ENCODE measurements around the gene TMEM255B.

TMEM255B gene

DNA sequence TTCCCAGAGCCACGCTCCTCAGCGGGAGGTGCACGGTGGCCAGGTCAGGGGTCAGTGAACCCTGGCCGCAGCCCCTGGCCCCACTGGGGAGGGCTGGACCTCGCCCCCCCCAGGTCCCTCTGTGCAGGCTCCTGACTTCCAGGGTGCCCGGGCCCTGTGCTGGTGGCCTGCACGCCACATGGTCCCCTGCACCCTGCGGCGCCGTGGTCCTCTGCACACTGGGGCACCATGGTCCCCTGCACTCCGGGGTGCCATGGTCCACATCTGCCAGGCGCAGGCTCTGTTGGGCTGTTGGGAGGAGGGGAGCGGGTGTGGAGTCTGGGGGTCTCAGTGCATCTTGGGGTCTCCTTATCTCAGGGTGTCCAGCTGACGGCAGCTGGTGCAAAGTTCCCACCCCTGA lies 23.3 kb upstream of the TMEM255B start:
- Histone ChIP-seq H3K27me3 (ENCODE audit: control insufficient read depth, insufficient read depth, low read length) (peaks cover under 1% of the 10 kb centered on the region; the same call in 1 of the 2 replicates), H3K9me3 (ENCODE audit: control insufficient read depth, insufficient read depth, low read depth, low read length) (peaks cover 8% of the 10 kb centered on the region), H3K36me3 (ENCODE audit: control insufficient read depth, insufficient read depth, low read length) (no peaks in the 10 kb centered on the region), H3K27ac (ENCODE audit: low read depth, low read length) (no peak overlapping the region), H3K9ac (ENCODE audit: low read length) (no peak overlapping the region), H3K4me3 (ENCODE audit: low read depth, low read length) (no peak overlapping the region), H3K4me1 (ENCODE audit: control insufficient read depth, insufficient read depth, low read length) (no peaks in the 10 kb centered on the region)

DNA sequence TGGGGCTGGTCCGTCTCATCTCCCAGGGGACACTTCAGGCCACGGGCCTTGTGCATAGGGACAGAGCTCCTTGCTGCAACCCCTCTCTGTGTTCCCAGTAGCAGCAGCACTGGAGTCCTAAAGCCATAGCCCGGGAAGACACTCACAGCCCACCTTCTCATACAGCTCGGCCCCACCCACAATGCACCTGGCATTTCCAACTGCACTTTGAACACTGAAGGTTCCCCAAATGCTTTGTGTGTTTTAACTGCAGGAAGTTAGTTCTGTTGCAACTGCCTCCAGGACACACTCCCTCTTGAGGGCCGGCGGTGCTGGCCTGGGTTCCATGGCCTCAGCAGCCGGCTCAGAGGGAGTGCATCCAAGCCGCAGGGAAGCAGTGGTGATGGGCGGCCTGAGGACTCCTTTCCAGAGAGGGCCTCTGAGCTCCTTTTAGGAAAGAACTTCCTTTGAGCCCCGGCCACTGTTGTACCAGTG lies 22.7 kb upstream of the TMEM255B start:
- no peak overlapping the region for H3K4me3 ChIP-seq (ENCODE audit: low read depth, low read length)
- no peaks in the 10 kb centered on the region; the same call in 1 of the 2 replicates for H3K27me3 ChIP-seq (ENCODE audit: control insufficient read depth, insufficient read depth, low read length)
- H3K9me3 ChIP-seq (ENCODE audit: control insufficient read depth, insufficient read depth, low read depth, low read length) = peaks cover 8% of the 10 kb centered on the region
- no peak overlapping the region for H3K9ac ChIP-seq (ENCODE audit: low read length)
- no peaks in the 10 kb centered on the region for H3K36me3 ChIP-seq (ENCODE audit: control insufficient read depth, insufficient read depth, low read length)
- no peak overlapping the region for H3K27ac ChIP-seq (ENCODE audit: low read depth, low read length)
- H3K4me1 ChIP-seq (ENCODE audit: control insufficient read depth, insufficient read depth, low read length) = no peaks in the 10 kb centered on the region

DNA sequence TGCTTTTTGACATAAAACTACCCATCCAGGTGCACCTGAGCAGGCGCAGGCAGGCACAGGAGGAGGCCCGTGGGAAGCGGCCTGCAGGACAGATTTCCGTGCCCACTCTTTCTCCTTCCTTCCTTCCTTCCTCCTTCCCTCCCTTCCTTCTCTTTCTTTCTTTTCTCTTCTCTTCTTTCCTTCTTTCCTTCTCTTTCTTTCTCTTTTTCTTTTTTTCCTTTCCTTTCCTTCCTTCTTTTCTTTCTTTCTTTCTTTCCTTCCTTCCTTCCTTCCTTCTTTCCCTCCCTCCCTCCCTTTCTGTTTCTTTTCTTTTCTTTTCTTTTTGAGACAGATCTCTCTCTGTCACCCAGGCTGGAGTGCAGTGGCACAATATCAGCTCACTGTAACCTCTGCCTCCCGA lies 21.2 kb upstream of the TMEM255B start:
- peaks cover 4% of the 10 kb centered on the region; the same call in 1 of the 2 replicates for H3K4me1 ChIP-seq (ENCODE audit: control insufficient read depth, insufficient read depth, low read length)
- H3K36me3 ChIP-seq (ENCODE audit: control insufficient read depth, insufficient read depth, low read length) = no peaks in the 10 kb centered on the region
- no peak overlapping the region for H3K27ac ChIP-seq (ENCODE audit: low read depth, low read length)
- H3K9me3 ChIP-seq (ENCODE audit: control insufficient read depth, insufficient read depth, low read depth, low read length) = peaks cover 8% of the 10 kb centered on the region
- no peak overlapping the region for H3K9ac ChIP-seq (ENCODE audit: low read length)
- H3K27me3 ChIP-seq (ENCODE audit: control insufficient read depth, insufficient read depth, low read length) = no peaks in the 10 kb centered on the region
- H3K4me3 ChIP-seq (ENCODE audit: low read depth, low read length) = no peak overlapping the region

DNA sequence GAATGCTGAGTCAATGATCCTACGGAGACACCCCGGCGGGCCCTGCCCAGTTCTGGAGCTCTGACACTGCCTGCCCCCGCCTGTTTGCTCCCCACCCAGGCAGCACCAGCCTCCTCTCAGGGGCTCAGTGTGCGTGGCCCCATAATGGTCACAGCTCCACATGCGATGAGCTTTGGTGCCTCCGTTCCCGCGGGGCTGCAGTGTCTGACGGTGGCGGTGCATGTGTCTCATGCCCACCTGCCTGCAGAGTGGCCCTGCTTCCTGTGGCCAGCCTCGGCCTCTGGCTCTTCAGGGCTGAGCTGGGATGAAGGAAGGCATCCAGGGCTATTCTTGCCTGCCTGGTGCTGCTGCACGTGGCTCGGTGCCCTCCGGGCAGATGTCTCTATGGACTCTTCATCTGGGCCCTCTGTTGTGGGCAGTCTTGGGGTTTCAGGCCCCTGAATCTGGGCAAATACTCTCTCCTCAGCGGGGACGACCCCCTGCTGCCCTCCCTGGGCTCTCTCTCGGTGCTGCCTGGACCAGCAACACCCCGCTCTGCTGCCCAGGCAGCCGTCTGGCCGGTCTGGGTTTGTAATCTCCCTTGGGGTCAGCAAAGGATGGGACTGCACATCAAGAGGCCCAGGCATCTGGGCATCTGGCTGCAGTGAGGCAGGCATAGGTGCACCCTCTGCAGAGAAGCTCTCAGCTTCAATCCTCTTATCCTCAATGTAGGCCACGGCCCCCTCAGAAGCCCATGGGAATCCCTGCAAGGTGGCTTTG lies 19.3 kb upstream of the TMEM255B start:
- Histone ChIP-seq H3K9me3 (ENCODE audit: control insufficient read depth, insufficient read depth, low read depth, low read length) (no peaks in the 10 kb centered on the region), H3K4me3 (ENCODE audit: low read depth, low read length) (no peak overlapping the region), H3K4me1 (ENCODE audit: control insufficient read depth, insufficient read depth, low read length) (peaks cover 4% of the 10 kb centered on the region; the same call in 1 of the 2 replicates), H3K36me3 (ENCODE audit: control insufficient read depth, insufficient read depth, low read length) (no peaks in the 10 kb centered on the region), H3K27me3 (ENCODE audit: control insufficient read depth, insufficient read depth, low read length) (no peaks in the 10 kb centered on the region), H3K27ac (ENCODE audit: low read depth, low read length) (no peak overlapping the region), H3K9ac (ENCODE audit: low read length) (no peak overlapping the region)

DNA sequence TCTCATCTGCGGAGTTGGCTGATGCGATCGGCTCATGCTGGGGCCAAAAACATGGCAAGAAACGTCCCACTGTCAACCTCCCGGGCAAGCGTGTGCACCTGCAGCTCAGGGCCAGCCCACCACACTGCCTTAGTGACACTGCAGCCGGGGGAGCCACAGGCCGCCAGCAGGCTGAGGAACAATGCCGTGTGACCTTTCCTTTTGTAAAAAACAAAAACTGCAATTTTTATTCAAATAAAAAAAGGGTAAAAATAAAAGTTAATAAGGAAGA lies 18.8 kb upstream of the TMEM255B start:
- Histone ChIP-seq H3K9me3 (ENCODE audit: control insufficient read depth, insufficient read depth, low read depth, low read length) (no peaks in the 10 kb centered on the region), H3K27ac (ENCODE audit: low read depth, low read length) (no peak overlapping the region), H3K36me3 (ENCODE audit: control insufficient read depth, insufficient read depth, low read length) (no peaks in the 10 kb centered on the region), H3K27me3 (ENCODE audit: control insufficient read depth, insufficient read depth, low read length) (no peaks in the 10 kb centered on the region), H3K9ac (ENCODE audit: low read length) (no peak overlapping the region), H3K4me1 (ENCODE audit: control insufficient read depth, insufficient read depth, low read length) (peaks cover 4% of the 10 kb centered on the region; the same call in 1 of the 2 replicates), H3K4me3 (ENCODE audit: low read depth, low read length) (no peak overlapping the region)

DNA sequence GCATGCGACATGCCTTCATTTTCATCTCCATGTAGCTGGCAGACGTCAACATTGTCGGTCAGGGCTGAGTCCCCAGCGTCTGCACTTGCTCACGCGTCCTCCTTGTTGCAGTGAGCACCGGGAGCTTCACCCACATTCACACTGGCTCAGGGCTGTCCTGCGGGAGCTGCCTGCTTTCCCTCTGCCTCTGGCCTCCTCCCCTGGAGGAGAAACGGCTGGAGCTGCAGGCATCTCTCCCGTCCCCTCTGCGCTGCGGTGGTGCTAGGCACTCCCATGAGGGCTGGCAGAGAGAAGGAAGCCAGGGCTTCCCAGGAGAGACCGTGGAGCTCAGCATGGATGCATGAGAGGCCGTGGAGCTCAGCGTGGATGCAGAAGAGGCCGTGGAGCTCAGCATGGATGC lies 18.4 kb upstream of the TMEM255B start:
- Histone ChIP-seq H3K4me3 (ENCODE audit: low read depth, low read length) (no peak overlapping the region), H3K9ac (ENCODE audit: low read length) (no peak overlapping the region), H3K9me3 (ENCODE audit: control insufficient read depth, insufficient read depth, low read depth, low read length) (no peaks in the 10 kb centered on the region), H3K4me1 (ENCODE audit: control insufficient read depth, insufficient read depth, low read length) (peaks cover 4% of the 10 kb centered on the region; the same call in 1 of the 2 replicates), H3K27ac (ENCODE audit: low read depth, low read length) (no peak overlapping the region), H3K36me3 (ENCODE audit: control insufficient read depth, insufficient read depth, low read length) (no peaks in the 10 kb centered on the region), H3K27me3 (ENCODE audit: control insufficient read depth, insufficient read depth, low read length) (no peaks in the 10 kb centered on the region)

DNA sequence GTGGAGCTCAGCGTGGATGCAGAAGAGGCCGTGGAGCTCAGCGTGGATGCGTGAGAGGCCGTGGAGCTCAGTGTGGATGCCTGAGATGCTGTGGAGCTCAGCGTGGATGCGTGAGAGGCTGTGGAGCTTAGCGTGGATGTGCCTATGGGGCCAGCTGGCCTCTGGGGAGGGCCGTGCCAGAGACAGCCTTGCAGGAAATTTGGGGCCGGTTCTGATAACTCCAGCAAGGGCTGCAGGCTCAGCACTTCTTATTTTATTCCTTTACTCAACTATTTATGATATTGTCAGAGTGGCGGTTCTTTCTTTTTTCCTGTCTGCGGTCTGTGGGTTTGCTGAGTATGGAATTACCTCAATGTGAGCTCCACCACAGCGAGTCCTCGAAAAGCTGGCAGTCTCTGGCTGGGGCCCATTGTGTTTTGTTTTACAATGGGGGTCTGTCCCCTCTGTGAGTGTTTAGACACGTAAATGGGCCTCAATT lies 17.8 kb upstream of the TMEM255B start:
- H3K4me1 ChIP-seq (ENCODE audit: control insufficient read depth, insufficient read depth, low read length) = peaks cover 4% of the 10 kb centered on the region; the same call in 1 of the 2 replicates

DNA sequence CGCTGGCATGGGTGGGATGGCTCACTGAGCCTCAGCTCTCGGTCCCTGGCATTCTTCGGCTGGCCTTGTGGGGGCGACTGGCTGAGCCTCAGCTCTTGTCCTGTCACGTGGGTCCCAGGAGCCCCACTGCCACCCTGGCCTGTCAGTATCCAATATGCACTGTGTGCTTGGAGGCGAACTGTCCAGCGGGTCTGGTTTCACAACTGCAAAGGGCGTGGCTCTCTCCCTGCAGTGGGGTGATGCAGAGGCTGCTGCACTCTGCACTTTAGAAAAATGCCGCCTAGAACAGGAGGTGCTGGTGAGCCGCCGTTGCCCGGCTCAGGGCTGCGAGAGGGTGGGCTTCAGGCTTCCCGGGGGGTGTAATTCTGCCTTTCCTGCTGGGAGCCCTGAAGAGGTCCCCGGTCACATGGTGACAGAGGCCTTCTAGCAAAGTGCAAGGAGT lies 17.0 kb upstream of the TMEM255B start:
- H3K4me3 ChIP-seq (ENCODE audit: low read depth, low read length) = no peak overlapping the region

More for the DNA sequence above, 17.8 kb upstream of the TMEM255B start:
- Histone ChIP-seq H3K36me3 (ENCODE audit: control insufficient read depth, insufficient read depth, low read length) (no peaks in the 10 kb centered on the region), H3K9ac (ENCODE audit: low read length) (no peak overlapping the region), H3K9me3 (ENCODE audit: control insufficient read depth, insufficient read depth, low read depth, low read length) (no peaks in the 10 kb centered on the region), H3K4me3 (ENCODE audit: low read depth, low read length) (no peak overlapping the region), H3K27me3 (ENCODE audit: control insufficient read depth, insufficient read depth, low read length) (no peaks in the 10 kb centered on the region), H3K27ac (ENCODE audit: low read depth, low read length) (no peak overlapping the region)

DNA sequence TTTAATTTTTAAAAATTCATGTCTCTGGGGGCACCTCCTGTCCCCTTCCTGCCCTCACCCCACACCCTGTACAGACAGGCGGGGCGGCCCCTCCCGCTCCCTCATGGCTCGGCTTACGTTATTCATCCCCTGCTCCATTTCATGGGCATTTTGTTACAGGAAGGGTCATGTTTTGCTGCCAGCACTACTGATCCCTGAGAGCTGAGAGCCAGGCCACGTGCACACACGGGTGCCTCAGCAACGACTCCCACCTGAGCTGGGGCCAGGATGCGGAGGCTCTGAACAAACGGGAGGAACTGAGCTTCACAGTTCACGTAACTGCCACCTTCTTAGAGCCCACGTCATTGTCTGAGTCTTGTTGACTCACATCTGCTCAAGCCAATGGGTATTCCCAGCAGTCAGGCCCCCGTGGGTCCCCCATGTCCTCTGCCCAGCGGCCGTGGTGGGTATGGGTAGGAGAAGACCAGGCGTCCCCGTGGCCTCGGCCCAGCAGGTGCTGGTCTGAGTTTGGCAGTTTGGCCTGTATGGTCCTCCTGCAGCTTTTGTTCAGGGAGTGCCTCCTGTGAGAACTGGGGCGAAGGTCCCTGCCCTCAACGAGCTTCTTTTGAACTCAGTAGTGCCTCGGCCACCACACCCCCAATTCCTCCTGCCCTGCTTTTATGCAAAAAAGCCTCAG lies 16.4 kb upstream of the TMEM255B start:
- Histone ChIP-seq H3K9me3 (ENCODE audit: control insufficient read depth, insufficient read depth, low read depth, low read length) (no peaks in the 10 kb centered on the region), H3K36me3 (ENCODE audit: control insufficient read depth, insufficient read depth, low read length) (no peaks in the 10 kb centered on the region), H3K4me3 (ENCODE audit: low read depth, low read length) (no peak overlapping the region), H3K27ac (ENCODE audit: low read depth, low read length) (no peak overlapping the region), H3K4me1 (ENCODE audit: control insufficient read depth, insufficient read depth, low read length) (peaks cover 4% of the 10 kb centered on the region; the same call in 1 of the 2 replicates), H3K9ac (ENCODE audit: low read length) (no peak overlapping the region), H3K27me3 (ENCODE audit: control insufficient read depth, insufficient read depth, low read length) (no peaks in the 10 kb centered on the region)

More for the DNA sequence above, 17.0 kb upstream of the TMEM255B start:
- H3K27me3 ChIP-seq (ENCODE audit: control insufficient read depth, insufficient read depth, low read length) = no peaks in the 10 kb centered on the region
- peaks cover 4% of the 10 kb centered on the region; the same call in 1 of the 2 replicates for H3K4me1 ChIP-seq (ENCODE audit: control insufficient read depth, insufficient read depth, low read length)
- no peak overlapping the region for H3K9ac ChIP-seq (ENCODE audit: low read length)
- H3K27ac ChIP-seq (ENCODE audit: low read depth, low read length) = no peak overlapping the region
- no peaks in the 10 kb centered on the region for H3K9me3 ChIP-seq (ENCODE audit: control insufficient read depth, insufficient read depth, low read depth, low read length)
- no peaks in the 10 kb centered on the region for H3K36me3 ChIP-seq (ENCODE audit: control insufficient read depth, insufficient read depth, low read length)

DNA sequence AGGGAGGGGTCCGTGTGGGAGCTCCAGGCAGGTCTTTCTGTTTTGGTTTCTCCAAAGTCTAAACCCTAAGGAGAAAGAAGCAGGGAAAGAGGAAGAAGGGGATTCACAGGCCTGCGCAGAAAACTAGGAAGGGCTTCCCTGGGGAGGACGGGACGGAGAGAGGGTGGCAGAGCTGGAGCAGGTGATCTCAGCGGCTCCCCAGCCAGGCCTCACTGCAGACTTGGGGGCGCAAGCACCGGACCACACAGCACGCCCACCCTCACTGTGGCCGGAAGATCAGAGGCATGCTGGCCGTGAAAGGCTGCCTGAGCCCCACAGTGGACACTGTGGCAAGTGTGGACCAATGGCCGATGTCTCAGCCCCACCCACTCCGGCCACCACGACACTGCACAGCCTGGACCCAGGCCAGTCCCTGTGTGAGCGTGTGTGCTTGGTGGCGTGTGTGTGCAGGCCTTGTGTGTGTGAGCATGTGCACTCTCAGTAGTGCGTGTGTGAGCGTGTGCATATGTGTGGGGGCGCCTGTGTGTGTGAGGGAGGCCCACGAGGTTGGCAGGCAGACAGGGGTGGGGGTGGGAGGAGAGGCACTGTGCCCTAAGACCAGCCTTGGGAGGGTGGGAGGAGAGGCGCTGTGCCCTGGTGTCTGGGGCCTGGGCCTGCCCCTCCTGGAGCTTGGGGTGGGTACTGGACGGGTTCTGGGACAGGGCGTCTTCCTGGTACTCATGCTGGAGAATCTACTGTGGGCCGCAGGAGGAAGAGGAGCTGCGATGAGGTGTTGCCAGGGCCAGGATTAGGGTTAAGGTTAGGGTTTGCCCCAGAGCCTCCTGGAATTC lies 15.4 kb upstream of the TMEM255B start:
- Histone ChIP-seq H3K27me3 (ENCODE audit: control insufficient read depth, insufficient read depth, low read length) (no peaks in the 10 kb centered on the region), H3K9me3 (ENCODE audit: control insufficient read depth, insufficient read depth, low read depth, low read length) (no peaks in the 10 kb centered on the region), H3K36me3 (ENCODE audit: control insufficient read depth, insufficient read depth, low read length) (no peaks in the 10 kb centered on the region), H3K4me1 (ENCODE audit: control insufficient read depth, insufficient read depth, low read length) (peaks cover 4% of the 10 kb centered on the region; the same call in 1 of the 2 replicates), H3K27ac (ENCODE audit: low read depth, low read length) (no peak overlapping the region), H3K4me3 (ENCODE audit: low read depth, low read length) (no peak overlapping the region), H3K9ac (ENCODE audit: low read length) (no peak overlapping the region)
